Fibroblast of pulmonary artery (primary cell): ENCODE results near the gene MGAT1.

Experiments
- DNase-seq: peaks from one replicate; pipeline ENCODE4 v3.0.0-alpha.2; 2010; ENCODE audit warnings: low read depth
- H3K4me3 ChIP-seq: replicated peaks from 2 replicates; pipeline ENCODE4 v1.5.1; 2011; ENCODE audit warnings: low read depth, mild to moderate bottlenecking, control low read depth, low read length, moderate library complexity
- TF ChIP-seq, protein P1 (sequence below): IDR thresholded peaks from 2 replicates; pipeline ENCODE4 v1.5.1; 2011; ENCODE audit warnings: mild to moderate bottlenecking, control low read depth, low read length, inconsistent platforms; ENCODE audit errors: missing control alignments

Gene MGAT1

DNA sequence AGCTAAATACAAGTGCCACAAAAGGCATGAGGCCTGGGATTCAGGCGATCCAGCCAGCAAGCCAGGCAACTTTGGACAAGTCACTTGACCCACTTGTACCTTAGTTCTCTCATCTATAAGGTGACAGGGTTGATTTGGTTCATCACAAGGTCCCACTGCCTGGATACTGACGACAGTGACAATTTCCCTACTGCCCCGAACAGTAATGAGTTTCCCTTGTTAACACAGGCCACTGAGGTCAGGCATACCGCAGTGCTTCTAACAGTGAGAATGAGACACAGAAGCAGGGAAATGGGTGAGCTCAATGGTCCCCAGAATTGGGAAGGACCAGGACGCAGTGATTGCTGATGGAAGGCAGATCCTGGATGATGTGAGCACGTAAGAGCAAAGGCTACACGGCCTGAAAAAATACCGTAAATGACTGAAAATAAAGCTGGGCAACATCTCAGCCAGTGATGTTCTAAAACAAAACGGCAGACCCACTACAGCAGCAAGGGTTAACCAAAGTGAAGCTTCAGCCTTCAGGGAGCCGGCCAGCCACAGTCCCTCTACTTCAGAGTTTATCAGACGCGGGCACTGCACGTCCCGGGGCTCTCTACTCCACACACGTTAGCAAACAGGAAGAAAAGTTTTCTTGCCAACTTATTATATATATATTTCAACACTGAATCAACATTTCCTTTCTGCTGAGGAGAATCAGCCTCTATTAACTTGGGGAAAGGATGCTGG lies 846 bp downstream of the MGAT1 start:
- DNase-seq = no peak
- H3K4me3 ChIP-seq = peak overlapping the region; percentile 92
- TF ChIP-seq, protein P1, sequence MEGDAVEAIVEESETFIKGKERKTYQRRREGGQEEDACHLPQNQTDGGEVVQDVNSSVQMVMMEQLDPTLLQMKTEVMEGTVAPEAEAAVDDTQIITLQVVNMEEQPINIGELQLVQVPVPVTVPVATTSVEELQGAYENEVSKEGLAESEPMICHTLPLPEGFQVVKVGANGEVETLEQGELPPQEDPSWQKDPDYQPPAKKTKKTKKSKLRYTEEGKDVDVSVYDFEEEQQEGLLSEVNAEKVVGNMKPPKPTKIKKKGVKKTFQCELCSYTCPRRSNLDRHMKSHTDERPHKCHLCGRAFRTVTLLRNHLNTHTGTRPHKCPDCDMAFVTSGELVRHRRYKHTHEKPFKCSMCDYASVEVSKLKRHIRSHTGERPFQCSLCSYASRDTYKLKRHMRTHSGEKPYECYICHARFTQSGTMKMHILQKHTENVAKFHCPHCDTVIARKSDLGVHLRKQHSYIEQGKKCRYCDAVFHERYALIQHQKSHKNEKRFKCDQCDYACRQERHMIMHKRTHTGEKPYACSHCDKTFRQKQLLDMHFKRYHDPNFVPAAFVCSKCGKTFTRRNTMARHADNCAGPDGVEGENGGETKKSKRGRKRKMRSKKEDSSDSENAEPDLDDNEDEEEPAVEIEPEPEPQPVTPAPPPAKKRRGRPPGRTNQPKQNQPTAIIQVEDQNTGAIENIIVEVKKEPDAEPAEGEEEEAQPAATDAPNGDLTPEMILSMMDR = no peak

DNA sequence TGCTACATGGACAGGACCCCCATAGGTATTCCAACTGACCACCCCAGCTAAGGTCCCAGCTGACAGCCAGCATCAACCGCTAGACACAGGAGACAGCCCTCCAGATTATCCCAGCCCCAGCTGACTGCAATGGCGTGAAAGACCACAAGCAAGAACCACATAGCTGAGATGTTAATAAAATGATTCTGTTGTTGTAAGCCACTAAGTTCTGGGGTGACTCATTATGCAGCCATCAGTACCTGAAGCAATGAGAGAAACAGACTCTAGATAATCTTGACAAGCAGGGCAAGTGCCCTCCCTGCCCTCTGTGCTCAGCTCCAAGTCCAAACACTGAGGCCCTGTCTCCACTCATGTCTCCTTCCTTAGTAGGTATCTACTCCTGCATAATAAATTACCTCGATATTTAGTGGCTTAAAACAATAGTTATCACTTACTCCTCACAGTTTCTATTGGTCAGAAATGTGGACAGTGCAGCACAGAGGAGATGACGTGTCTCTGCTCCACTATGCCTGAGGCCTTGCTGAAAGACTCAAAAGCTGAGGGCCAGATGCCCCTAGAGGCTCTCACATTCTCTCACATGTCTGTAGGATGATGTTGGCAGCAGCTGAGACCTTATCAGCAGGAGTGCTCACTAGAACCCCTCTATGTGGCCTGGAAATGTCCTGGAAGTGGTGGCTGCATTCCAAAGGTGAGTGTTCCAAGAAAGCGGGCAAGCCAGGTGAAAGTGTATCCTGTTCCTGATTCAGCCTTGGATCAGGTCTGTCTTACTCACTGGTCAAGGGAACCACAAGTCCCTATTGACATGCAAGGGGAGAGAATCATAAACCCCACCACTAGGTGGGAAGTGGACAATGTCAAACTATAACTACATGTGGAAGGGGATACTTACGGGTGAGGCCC lies 2.5 kb downstream of the MGAT1 start:
- TF ChIP-seq, protein P1 = peak; percentile 10
- peak; percentile 58 for DNase-seq
- H3K4me3 ChIP-seq = peak overlapping the region; percentile 21

DNA sequence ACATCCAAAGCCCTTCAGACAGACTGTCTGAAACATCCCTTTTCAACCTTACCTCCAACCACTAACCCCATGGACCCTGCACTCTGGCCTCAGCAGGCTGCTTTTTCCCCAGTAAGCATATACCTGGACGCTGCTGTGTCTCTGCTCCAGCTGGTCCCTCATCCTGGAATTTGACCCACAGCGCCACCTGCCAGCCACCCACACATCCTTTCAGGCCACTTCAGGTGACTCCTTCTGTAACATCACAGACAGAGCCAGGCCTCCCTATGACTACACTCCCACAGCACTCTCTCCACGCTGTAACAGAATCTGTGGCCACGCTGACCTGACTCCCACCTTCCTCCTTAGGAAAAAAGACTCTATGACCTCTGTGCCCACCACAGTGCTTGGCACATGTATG lies 3.4 kb downstream of the MGAT1 start:
- no peak overlapping the region for H3K4me3 ChIP-seq
- TF ChIP-seq, protein P1 = peak; percentile 20
- no peak for DNase-seq

GRCh38 chr5:180798193-180798592 lies 4.4 kb downstream of the MGAT1 start:
- no peak overlapping the region for H3K4me3 ChIP-seq

GRCh38 chr5:180797256-180798192 lies 5.1 kb downstream of the MGAT1 start:
- TF ChIP-seq, protein P1 = no peak
- no peak overlapping the region for H3K4me3 ChIP-seq
- no peak for DNase-seq

More at GRCh38 chr5:180798193-180798592, 4.4 kb downstream of the MGAT1 start:
- TF ChIP-seq, protein P1 = no peak
- no peak for DNase-seq

- TF ChIP-seq, protein P1 = no peak
- no peak for DNase-seq
- no peak overlapping the region for H3K4me3 ChIP-seq
Observed at GRCh38 chr5:180795771-180796313, 6.8 kb downstream of the MGAT1 start.
